GM21619 (cell line): ENCODE measurements around the gene GNAS-AS1.

Source experiments
- ATAC-seq: cut with Tn5 transposase; IDR thresholded peaks from one replicate; pipeline ENCODE4 v1.9.1; 2021; ENCODE audit not compliant: unreplicated experiment

GNAS-AS1 gene

DNA sequence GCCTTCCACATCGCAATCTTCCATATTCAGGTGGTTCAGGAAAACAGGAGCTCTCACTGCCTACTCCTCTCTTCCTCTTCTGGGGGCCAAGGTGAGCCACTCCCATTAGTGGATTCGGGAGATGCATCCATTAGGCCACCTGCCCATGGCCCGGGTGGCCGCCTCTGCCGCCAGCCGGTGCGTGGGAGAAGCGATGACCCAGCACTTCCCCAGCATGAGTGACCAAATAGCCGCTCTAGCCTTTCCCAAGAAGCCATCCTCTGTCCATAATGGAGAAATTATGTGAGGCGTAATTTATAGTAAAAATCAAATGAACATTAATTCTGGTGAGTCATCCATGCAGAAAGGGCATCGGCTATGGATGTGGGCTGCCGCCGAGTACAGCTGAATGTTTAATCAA lies 39.4 kb downstream of the GNAS-AS1 start:
- ATAC-seq: no peak

DNA sequence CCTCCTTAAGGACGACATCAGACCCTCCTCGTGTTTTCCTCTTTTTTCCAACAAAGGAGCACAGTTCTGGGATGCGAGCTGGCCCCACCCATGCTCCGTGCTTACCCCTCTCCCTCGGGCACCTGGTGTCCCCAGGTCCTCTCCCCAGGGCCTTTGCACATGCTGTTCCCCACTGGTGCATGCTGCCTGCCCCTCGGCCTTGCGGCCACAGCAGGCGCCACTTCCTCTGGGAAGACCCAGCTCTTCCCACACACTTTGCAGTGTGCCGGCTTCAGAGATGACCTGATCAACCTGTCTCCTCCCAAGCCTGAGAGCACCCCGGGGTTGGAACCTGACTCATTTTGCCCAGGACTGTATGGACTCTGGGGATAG lies 39.8 kb downstream of the GNAS-AS1 start:
- ATAC-seq: no peak

DNA sequence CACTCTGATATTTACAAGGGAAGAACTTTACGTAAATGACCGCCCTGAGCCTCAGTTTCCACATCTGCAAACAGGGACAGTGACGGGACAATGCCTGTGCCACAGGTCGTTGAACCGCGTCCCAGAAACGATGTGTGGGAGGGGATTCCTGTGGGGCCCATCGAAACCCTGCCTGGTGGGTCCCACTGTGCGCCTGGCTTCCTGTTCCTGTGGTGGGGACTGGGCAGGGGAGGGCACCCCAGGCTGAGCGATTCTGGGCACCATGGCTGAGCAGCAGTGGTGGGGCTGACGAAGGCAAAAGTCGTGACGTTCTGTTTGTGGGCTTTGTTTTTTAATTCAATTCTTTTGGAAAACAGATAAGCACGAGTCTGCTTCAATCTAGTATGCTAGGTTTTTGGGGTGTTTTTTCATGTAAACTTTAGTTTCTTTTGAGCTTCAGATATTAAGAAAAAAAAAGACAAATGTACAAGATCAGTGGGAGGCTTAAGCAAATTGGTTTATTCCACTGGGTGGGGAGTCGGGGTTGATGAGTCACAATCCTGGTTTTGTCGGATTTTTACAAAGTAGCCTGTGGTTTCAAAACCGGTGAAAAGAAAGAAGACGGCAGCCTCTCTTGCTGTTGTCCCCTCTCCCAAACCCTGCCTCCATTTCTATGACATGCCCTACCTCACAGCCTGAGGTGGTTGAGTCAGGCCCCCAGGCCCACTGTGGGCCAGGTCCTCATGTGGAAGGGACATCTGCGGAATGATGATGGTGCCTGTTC lies 40.4 kb downstream of the GNAS-AS1 start:
- ATAC-seq: no peak

DNA sequence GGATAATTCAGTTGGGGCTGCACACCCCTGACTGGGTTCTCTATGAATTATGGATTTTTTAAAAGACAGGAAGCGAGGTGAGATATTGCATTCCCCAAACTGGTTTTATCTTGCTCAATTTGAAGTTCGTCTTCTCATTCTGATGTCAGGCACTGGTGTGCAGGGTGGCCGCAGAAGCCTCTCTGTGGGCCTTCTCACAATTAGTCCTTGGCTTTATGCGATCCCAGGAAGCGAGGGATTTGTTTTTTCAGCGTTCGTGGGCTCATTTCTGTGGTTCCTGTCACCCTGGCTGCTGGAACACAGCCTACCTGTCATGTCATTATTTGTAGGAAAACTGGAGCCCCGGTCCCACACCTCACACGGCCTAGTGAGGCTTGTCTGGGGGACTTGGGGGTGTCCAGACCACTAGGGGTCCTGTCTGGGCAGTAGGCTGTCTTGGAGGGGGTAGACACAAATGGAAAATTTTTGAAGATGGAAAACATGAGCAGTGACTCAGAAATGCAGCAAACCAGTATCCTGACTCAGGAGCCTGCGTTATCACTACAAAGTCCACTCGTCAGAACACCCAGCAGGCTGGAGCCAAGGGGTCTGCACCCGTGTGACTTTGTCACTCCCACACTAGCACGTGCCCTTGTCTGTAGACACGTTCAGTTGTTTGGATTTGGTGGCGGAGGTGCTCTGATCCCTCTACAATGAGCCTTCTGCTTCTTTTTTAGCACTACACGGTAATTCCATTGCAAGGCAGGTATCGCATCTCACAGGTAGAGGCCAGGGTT lies 42.2 kb downstream of the GNAS-AS1 start:
- no peak for ATAC-seq

DNA sequence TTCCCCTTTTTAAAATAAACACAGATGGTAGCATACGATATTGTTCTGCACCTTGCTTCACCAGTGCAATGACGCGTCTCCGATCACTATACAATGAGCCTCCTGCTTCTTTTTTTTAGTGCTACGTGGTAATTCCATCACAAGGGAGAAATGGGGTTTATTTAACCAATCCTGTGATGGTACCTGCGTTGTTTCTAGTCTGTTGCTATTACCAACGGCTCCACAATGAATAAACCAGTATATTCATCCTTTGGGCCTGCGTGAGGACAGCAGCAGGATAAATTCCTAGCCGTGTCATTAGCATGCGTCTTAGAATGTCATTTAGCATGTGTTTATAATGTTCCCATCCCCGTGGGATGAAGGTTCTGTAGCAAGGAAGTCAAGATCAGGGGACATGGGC lies 42.9 kb downstream of the GNAS-AS1 start:
- ATAC-seq: no peak

DNA sequence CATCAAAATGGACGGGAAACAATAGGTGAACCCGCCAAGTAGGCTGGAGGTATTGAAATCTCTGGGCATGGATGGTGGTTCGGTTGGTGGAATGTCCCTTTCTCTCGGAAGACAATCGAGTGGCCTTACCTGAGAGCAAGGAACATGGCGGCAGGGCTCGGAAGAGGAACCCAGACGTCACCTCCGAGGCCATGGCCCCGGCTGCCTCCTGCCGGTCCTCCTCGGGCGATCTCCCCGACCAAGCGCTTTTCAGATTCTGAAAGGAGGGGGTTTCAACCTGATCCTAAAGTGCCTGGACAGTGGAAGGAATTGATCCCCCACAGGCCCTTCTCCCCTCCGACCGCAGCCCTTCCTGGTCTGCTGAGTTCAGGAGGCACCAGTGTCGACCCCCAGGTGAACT lies 47.2 kb downstream of the GNAS-AS1 start:
- ATAC-seq: no peak

DNA sequence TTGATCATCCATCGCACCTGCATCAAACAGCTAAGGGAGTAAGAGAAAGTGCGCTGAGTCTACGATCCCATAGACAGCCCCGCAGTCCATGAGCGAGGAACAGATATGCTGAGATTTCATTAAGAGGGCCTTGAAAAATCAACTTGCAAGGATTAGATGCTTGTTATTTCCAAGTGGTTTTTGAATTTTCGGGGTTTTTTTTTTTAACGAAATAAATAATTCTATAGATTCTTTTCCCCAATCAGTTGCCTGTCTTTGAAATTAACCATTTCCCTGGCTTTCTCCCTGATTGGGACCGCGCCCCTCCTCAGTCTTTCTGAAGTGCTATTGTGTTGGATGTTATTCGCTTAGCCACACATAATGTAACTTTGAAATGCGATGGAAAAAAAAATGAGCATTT lies 48.6 kb downstream of the GNAS-AS1 start:
- no peak for ATAC-seq

DNA sequence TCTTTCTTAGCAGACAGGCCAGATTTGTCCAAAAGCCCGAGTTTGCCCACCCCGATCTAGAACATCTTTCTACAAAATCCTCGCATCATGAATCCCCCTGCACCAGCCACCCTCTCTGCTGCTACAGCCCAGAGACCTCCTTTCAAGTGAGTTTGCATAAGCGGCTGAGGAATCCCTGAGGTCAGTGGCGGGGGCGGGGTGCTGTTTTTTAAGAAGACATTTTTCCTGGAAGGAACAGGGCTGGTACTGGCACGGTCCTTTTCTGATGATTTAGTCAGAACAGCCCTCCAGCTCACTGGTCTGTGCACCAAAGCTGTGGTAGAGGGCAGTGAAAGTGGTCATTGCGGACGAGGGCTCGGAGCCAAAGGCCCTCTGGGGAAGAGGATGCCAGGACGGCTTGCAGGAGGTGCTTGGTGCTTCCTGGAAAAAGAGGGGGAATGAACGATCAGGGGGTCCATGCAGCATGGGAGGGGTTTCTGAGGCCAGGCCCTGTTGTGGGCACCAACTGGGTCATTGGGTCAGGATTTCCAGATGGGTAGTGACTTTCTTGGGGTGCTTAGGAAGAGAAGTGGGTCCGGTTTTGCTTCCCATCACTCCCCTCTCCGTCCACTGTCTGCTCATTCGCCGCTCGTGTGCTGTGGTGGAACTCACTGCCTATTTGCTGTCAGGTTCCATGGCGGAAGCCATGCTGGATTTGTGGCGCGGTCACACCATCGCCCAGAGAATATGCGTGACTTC lies 50.4 kb downstream of the GNAS-AS1 start:
- no peak for ATAC-seq

DNA sequence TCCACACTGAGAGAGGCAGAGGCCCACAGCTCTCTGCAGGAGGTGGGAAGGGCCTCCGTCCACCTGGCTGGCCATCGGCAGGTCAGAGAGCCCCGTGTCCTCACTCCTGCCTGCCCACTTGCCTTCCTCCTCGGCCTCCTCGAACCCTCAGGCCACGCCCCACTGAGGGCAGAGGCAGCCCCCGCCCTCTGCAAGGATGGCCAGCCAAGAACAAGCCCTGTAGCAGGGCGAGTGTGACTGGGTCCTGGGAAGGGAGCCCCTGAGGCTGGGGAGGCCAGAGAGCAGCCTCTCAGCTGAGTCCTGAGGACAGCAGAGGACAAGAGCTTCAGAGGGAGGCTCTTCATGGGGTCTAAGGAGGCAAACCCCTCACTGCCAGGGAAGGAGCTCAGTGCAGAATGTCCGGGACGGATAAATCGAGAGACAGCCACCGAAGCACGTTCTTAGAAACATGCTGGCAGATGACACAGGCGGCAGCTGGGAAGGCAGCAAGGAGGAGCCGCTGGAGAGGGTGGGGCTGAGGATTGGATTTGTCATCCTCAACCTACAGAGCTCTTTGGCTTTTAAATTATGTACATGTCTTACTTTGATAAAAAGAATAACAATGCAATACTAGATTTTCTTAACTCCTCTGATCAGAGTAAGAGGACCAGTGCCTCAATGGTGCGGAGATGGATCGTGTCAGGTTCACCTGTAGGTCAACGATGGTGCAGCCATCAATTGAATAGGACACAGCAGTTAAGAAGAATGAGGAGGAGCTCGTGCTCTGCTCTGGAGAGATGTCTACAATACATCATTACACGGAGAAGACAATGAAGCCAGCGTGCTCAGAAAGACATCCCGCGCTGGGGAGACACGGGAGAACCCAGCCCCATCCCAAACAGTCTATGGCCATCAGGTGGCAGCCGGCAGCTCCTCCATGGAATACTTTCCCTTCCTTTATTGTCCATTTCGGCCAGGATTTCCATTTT lies 53.0 kb downstream of the GNAS-AS1 start:
- ATAC-seq: no peak

DNA sequence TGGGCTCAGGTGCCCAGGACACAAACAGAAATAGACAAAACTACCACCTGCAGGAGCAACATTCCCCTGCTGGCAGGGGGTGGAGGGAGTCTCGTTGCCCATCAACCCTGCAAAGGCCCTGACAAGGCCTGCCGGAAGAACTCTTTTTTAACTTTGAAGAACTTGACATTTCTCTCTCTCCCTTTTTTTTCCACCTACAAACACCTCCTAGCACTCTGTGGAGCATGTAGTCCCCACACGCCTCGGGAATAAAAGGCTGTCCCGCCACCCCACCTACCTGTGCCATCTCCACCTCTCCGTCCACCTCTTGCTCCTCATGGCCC lies 54.8 kb downstream of the GNAS-AS1 start:
- ATAC-seq: no peak

DNA sequence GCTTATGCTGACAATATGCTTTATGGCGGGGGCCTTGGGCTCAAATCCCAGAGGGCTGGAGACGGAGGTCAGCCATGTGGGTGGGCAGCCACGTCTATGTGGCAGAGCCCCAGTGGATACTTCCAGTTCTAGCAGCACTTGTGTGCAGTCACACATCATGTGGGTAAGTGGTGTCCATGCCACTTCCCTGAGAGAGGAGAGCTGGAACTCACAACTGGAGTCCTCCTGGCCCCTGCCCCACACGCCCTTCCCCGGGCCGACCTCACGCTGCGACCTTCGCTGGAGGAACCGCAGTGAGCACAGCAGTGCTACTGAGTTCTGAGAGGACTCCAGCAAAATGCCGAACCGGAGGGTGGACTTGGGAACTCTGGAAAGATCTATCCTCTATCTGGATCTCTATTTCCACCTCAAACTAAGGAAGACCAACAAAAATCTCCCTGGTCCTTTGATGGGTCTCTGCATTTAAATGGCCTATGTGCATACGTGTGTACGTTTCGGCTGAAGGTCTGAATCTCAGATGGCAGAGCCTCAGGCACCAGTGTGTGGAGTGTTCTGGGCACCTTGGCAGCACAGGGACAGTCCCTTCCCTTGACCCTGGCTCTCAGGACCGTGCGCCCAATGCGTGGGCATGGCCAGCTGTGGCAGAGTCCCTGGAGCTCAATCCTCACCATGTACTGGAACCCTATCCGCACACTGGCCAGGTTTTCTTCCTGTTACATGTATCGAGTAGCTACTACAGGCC lies 55.4 kb downstream of the GNAS-AS1 start:
- no peak for ATAC-seq

DNA sequence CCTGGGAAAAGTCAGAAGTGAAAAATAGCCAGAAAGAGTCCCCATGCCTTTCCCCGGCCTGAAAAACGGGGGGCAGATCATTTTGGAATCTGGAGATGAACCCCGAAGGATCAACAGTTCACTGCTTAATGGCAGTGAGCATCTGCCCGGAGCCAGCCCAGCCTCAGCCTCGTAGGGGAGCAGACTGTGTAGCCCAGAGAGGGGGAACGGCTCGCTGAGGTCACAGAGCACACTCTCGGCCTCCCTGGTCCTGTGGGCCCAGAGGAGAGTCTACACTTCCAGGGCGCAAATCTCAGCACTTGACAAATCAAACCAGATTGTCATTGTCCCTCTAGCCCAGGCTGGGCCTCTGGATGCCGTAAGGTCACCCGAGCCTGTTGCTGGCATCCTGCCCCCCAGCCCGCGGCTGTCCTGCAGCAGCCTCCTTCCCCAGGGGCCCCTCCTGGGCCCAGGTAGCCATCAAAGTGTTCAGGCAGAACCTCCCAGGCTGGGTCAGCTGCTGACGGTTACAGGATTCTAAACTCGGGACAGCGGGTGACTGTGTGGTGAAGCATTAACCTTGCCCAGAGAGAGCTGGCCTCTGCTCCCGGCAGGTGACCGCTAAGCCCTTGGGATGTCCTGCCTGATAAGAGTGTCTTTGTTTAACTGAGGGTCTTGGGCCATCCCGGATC lies 56.1 kb downstream of the GNAS-AS1 start:
- ATAC-seq: no peak

DNA sequence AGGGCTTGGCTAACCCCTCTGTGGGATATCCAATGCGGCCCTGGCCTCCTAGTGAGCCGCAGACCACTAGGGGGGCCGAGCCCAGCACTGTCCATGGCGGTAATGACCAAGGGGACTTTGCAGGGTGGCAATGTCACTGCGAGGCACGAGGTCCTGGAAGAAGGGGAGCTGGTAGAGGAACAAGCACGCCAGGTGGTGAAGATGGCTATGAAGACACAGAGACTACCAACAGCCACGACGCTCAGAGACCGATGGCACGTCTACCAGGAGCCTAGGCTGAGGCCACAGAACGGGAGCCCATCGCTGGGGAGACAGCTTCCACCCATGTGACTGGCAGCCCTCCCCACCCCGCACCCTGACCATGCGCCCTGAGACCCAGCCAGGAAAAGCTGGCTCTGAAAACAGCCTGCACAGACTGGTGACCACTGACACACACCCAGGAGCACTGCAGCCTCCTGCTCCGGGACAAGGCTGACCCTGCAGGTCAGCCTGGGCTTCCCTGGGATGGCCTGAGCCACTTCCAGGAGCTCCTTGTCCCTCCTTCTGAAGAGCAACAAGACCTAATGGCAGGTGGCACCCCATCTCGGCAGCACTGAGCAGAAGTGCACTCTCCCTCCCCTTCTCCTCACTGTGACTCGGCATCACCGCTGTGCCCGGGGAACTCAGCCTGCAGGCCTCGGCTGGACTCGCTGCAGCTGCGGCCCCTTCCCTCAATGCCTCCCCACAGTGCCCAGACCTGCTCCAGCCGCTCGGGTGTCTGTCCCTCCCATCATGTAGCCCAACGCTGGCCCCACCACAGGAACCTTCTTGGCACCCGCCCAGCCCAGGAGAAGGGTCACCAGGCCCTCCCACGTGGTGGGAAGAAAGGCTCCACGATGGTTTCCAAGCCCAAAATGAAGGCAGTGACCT lies 56.9 kb downstream of the GNAS-AS1 start:
- no peak for ATAC-seq

DNA sequence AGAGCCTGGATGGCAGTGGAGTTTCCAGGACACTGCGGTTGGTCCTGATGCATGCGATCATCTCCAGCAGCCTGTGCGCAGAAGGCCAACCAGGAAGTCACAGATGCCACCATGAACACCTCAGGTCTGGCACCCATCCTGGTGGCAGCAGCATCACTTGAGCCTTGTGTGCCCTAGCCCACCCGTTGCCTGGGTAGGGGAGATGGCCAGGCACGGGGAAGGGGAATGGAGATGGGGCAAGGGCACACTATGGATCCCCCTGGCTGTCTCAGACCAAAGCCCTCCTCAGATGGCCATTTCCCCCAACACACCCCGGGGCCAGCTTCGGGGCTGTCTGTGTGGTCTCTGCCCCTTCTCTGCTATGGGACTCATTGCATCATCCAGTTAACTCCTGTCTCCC lies 58.3 kb downstream of the GNAS-AS1 start:
- no peak for ATAC-seq

DNA sequence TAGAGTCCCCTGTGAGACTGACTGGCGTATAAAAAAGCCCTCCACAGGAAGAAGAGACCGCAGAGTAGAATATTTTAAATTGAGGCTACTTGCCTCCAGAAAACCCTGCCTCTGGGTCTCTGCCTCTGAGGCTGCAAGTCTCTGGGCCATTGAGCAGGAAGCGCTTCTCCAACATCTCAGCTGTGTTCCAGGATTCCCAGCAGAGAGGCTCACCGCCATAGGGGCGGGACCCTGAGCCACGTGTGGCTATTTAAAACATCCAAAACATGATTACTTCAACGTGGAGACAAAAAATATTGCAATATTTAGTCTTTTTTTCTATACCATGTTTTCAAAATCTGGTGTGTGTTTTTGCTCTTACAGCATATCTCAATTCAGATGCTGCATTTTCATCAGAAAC lies 59.4 kb downstream of the GNAS-AS1 start:
- ATAC-seq: no peak

DNA sequence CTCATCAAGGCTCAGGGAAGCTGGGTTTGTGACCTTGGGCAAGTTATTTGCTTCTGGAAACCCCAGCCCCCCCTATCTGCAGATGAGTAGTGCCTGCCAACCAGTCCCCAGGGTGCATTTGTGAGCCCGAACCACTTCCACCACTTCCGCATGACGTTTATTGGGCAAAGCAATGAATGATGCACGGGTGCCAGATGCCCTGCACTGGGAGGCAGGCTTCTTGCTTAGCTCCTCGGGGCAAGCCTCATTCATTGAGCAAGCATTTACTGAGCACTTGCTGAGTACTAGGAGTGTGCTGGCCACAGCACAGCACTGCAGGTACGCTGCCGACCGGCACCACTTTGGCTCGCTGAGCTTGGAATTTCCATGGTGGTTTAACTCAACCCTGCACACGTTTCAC lies 60.2 kb downstream of the GNAS-AS1 start:
- no peak for ATAC-seq

DNA sequence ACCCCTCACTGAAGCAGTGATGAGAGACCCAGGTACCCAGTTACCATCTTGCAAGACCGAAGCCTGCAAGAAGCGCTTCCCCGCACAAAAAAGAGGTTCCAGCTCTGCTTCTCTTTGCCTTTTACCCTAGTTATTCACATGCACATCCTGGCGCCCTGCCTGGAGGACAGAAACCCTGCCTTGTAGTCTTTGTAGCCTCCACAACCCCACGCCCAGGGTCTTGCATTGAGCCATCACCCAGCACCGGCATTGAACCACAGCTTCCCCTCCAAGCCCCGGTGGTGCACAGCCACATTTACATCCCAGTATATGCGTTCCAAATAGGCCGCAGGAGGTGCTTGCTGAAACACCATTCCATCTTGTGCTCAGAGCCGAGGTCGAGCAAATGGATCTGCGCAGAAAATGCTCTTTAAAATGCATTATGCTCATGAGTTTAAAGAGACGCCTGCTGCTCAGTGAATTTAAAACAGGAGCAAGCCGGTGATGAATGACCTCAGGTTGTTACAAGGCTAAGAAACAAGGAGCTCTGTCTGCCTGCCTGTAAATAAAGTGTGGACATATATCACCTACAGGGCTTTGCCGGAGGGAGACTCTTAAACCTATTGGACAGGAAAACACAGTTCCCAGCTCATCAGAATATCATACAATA lies 61.7 kb downstream of the GNAS-AS1 start:
- no peak for ATAC-seq
